BJ (cell line): ENCODE data around the gene BTBD18. TPM values are rescaled to one million over a fixed set of nuclear protein-coding genes. Genes with fewer than 3 reads are reported as not detected.

Experiments
- CTCF ChIA-PET: fragments of 350-600 bp; formaldehyde crosslinking; extraction: SDS; loops from one replicate; lab custom pipeline; 2021; ENCODE audit warnings: antibody characterized with exemption, inconsistent platforms; lab: Yijun Ruan, JAX
- POLR2A ChIA-PET: fragments of 300-600 bp; sonication (Branson Sonifier 250); formaldehyde crosslinking; extraction: SDS; loops from one replicate; lab custom pipeline; 2021; ENCODE audit warnings: antibody characterized with exemption; lab: Charles Lee
- DNase-seq: peaks from one replicate; pipeline ENCODE4 v3.0.0-alpha.2; 2011; ENCODE audit warnings: low read depth
- H3K27me3 ChIP-seq: 2 replicates; pipeline ENCODE4 v1.6.0; 2011; ENCODE audit warnings: low read length; ENCODE audit not compliant: control insufficient read depth, insufficient read depth
- H3K36me3 ChIP-seq: 2 replicates; pipeline ENCODE4 v1.5.1; 2011; ENCODE audit warnings: low read length; ENCODE audit not compliant: control insufficient read depth, insufficient read depth
- H3K4me3 ChIP-seq: 2 replicates; pipeline ENCODE4 v1.5.1; 2011; ENCODE audit warnings: low read depth, mild to moderate bottlenecking, control low read depth, low read length
- CTCF ChIP-seq: IDR thresholded peaks from 2 replicates; pipeline ENCODE4 v1.5.1; 2011; ENCODE audit warnings: low read depth, mild to moderate bottlenecking, control low read depth, inconsistent platforms, low read length, moderate library complexity; ENCODE audit not compliant: insufficient read depth
- polyA plus RNA-seq: library from polyadenylated mRNA; depleted of rRNA; stranded (reverse); fragments of >200 nt; gene quantifications from 2 replicates; pipeline ENCODE4 v1.2.3, GENCODE V29; 2011

BTBD18 gene
- polyA plus RNA-seq, 1 experiment = not detected

GRCh38 chr11:57764972-57765371 is 13.4 kb upstream of the BTBD18 start:
- POLR2A ChIA-PET = interaction anchor here (0.6 kb wide), 1 partner anchor 23 kb away, joined by 3 read pairs; the partner anchor contains the start of gene SELENOH
- TF ChIP-seq CTCF = no peak
- CTCF ChIA-PET = interaction anchor here (0.9 to 12.1 kb wide), 6 partner anchors 10 to 36 kb away, joined by 3 to 137 read pairs (median 5); partner anchors contain the start of gene BTBD18
- Histone ChIP-seq H3K36me3 (no peaks in the 10 kb centered on the region), H3K4me3 (peak overlapping the region; percentile 79; the same call in 1 of the 2 replicates), H3K27me3 (no peaks in the 10 kb centered on the region)
- DNase-seq = no peak

- no peak for DNase-seq
- CTCF ChIA-PET = interaction anchor here (0.9 to 12.1 kb wide), 8 partner anchors 10 to 120 kb away, joined by 3 to 137 read pairs (median 4); partner anchors contain the start of gene BTBD18
- TF ChIP-seq CTCF = no peak
- Histone ChIP-seq H3K4me3 (peak overlapping the region; percentile 79), H3K36me3 (no peaks in the 10 kb centered on the region), H3K27me3 (no peaks in the 10 kb centered on the region)
- POLR2A ChIA-PET = interaction anchor here (0.6 to 0.7 kb wide), 2 partner anchors 23 to 297 kb away, joined by 3 read pairs; partner anchors contain the start of gene SELENOH
Observed at GRCh38 chr11:57764566-57764965, 12.9 kb upstream of the BTBD18 start.

GRCh38 chr11:57764021-57764420 is 12.4 kb upstream of the BTBD18 start:
- TF ChIP-seq CTCF = no peak
- H3K36me3 ChIP-seq = no peaks in the 10 kb centered on the region
- H3K27me3 ChIP-seq = no peaks in the 10 kb centered on the region
- no peak for DNase-seq
- H3K4me3 ChIP-seq = peak overlapping the region; percentile 79
- ChIA-PET CTCF (interaction anchor here (0.9 to 12.1 kb wide), 7 partner anchors 11 to 119 kb away, joined by 3 to 137 read pairs (median 5); partner anchors contain the start of gene BTBD18), POLR2A (interaction anchor here (0.7 kb wide), 1 partner anchor 298 kb away, joined by 3 read pairs; no protein-coding TSS in a partner anchor)

GRCh38 chr11:57763568-57763967 is 11.9 kb upstream of the BTBD18 start:
- no peak for DNase-seq
- H3K36me3 ChIP-seq = no peaks in the 10 kb centered on the region
- ChIA-PET CTCF (interaction anchor here (0.7 to 12.1 kb wide), 5 partner anchors 12 to 119 kb away, joined by 3 to 137 read pairs (median 4); partner anchors contain the start of gene BTBD18), POLR2A (no interaction called here)
- H3K27me3 ChIP-seq = no peaks in the 10 kb centered on the region
- H3K4me3 ChIP-seq = peak overlapping the region; percentile 79
- TF ChIP-seq CTCF = peak; percentile 53

GRCh38 chr11:57762235-57762861 is 10.7 kb upstream of the BTBD18 start:
- POLR2A ChIA-PET = interaction anchor here (1.0 kb wide), 2 partner anchors 16 to 38 kb away, joined by 3 to 5 read pairs; no protein-coding TSS in a partner anchor
- Histone ChIP-seq H3K4me3 (peak overlapping the region; percentile 79), H3K27me3 (no peaks in the 10 kb centered on the region), H3K36me3 (no peaks in the 10 kb centered on the region)
- CTCF ChIA-PET = interaction anchor here (0.9 to 12.1 kb wide), 5 partner anchors 11 to 97 kb away, joined by 3 to 137 read pairs (median 4); partner anchors contain the start of gene BTBD18
- no peak for TF ChIP-seq CTCF
- DNase-seq = no peak
